CD4-positive, alpha-beta T cell treated with Interferon gamma for 1 hour (primary cell): ENCODE measurements around the gene LYZ.

ENCODE experiments used
- DNase-seq: peaks from one replicate; pipeline ENCODE4 v3.0.0-alpha.2; 2020

The LYZ gene

GRCh38 chr12:69389831-69390230, 41.6 kb downstream of the LYZ start:
- DNase-seq = no peak

DNA sequence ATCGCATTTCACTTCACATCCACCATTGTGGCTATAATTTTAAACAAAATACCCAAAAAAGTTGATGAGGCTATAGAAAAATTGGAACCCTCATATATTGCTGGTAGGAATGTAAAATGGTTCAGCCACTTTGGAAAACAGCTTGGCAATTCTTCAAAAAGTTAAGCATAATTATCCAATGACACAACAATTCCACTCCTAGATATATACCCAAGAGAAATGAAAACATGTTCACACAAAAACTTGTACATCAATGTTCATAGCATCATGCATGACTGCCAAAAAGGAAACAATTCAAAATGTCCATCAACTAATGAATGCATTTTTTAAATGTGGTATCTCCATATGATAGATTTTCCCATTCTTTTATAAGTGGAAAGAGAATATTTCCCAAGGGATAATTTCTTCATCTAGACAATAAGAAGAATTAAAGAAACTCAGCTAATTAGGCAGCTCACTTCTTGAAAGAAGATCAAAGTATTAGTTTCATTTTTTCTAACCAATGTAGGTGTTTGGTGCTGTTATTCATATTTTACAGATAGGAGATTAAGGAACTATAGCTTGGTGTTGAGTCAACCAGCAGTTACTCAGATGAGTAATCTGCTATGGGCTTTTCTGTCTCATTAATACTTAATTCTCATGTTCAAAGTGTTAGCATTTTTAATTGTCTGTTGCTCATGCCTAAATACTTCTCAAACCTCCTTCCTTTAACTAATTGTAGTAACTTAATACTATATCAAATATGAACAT, 44.2 kb downstream of the LYZ start:
- DNase-seq = no peak

- no peak for DNase-seq
Observed at GRCh38 chr12:69396041-69396440, 47.9 kb downstream of the LYZ start.

DNA sequence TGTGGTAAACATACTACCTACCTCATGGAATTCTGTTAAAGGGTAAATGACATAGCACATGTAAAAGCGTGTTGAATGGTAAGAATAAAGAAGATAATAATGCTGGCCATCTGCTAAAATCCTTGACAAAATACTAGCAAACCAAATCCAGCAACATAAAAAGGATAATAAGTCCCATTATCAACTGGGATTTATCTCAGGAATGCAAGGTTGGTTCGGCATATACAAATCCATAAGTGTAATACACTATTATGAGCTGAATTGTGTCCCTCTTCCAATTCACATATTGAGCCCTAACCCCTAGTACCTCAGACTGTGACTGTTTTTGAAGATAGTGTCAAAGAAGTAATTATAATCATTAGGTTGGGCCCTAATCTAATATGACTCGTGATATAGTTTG, 48.8 kb downstream of the LYZ start:
- DNase-seq = no peak

- DNase-seq = no peak
Observed at GRCh38 chr12:69397978-69398377, 49.8 kb downstream of the LYZ start.

DNA sequence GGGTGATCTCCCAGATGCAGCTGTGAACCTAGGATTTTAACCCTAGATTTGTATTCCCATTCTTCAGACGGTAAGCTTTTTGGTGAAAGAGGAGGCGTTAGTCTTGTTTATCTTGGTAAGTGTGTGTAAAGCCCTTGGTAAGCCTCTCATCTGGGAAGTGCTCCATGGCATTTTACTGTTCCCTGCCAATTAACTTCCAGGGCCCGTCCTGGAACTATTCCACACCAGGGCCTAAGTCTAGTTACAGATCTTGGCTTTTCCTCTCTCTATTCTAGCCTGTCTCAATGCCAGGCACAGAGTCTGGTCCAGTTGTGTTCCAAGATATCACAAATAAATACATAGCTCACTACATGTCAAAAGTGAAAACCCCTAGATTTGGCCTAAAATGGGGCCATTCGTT, 53.8 kb downstream of the LYZ start:
- no peak for DNase-seq
